Upper lobe of right lung (tissue), 1 donor: Measurements from ENCODE around the gene ZNF143. TPM values are rescaled to one million over a fixed set of nuclear protein-coding genes. Genes with fewer than 3 reads are reported as not detected.

Experiments
- ATAC-seq: fragments of 200-7000 bp; cut with Tn5 transposase; one replicate; pipeline ENCODE4 v1.9.1; 2020; ENCODE audit warnings: mild to moderate bottlenecking, moderate library complexity
- DNase-seq: peaks from one replicate; pipeline ENCODE4 v3.0.0-alpha.2; 2020
- H3K27ac ChIP-seq: fragments of 200-600 bp; one replicate; pipeline ENCODE4 v1.8.0; 2022
- H3K27me3 ChIP-seq: fragments of 200-600 bp; one replicate; pipeline ENCODE4 v1.8.0; 2022; ENCODE audit warnings: mild to moderate bottlenecking
- H3K36me3 ChIP-seq: fragments of 200-600 bp; one replicate; pipeline ENCODE4 v1.8.0; 2022
- H3K4me1 ChIP-seq: fragments of 200-600 bp; one replicate; pipeline ENCODE4 v1.8.0; 2022
- H3K4me3 ChIP-seq: fragments of 200-600 bp; one replicate; pipeline ENCODE4 v1.8.0; 2022; ENCODE audit warnings: mild to moderate bottlenecking
- H3K9me3 ChIP-seq: fragments of 200-600 bp; one replicate; pipeline ENCODE4 v1.8.0; 2022
- intact Hi-C: fragments of 100-400 bp; cut with DNase I; formaldehyde crosslinking; loops from one replicate; pipeline ENCODE4 v1.11.0; 2022
- total RNA-seq: library from RNA; stranded (reverse); fragmentation: NEBNext Ultra II Directional; extraction: Animal tissue kit (Norgen Biotek cat#: 25700); gene quantifications from one replicate; pipeline ENCODE4 v1.2.1, GENCODE V29; 2021
- TF ChIP-seq, protein P1 (sequence below): fragments of 200-600 bp; IDR thresholded peaks from one replicate; pipeline ENCODE4 v1.8.0; 2022; ENCODE audit warnings: antibody characterized with exemption
- donor health status: DM: no; HTN: yes; CAD: no; lungs with severe emphysema.

The ZNF143 gene
- total RNA-seq, 1 donor from 2014 or later = 29.6 TPM

GRCh38 chr11:9455722-9456121, 5.1 kb upstream of the ZNF143 start:
- H3K4me1 ChIP-seq = peaks cover 3% of the 10 kb centered on the region
- H3K4me3 ChIP-seq = no peak overlapping the region
- H3K9me3 ChIP-seq = peaks cover 5% of the 10 kb centered on the region
- H3K27ac ChIP-seq = no peak overlapping the region
- TF ChIP-seq, protein P1, sequence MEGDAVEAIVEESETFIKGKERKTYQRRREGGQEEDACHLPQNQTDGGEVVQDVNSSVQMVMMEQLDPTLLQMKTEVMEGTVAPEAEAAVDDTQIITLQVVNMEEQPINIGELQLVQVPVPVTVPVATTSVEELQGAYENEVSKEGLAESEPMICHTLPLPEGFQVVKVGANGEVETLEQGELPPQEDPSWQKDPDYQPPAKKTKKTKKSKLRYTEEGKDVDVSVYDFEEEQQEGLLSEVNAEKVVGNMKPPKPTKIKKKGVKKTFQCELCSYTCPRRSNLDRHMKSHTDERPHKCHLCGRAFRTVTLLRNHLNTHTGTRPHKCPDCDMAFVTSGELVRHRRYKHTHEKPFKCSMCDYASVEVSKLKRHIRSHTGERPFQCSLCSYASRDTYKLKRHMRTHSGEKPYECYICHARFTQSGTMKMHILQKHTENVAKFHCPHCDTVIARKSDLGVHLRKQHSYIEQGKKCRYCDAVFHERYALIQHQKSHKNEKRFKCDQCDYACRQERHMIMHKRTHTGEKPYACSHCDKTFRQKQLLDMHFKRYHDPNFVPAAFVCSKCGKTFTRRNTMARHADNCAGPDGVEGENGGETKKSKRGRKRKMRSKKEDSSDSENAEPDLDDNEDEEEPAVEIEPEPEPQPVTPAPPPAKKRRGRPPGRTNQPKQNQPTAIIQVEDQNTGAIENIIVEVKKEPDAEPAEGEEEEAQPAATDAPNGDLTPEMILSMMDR = no peak
- intact Hi-C loops = no loop called here
- no peaks in the 10 kb centered on the region for H3K36me3 ChIP-seq
- no peak for DNase-seq
- ATAC-seq = no peak
- no peaks in the 10 kb centered on the region for H3K27me3 ChIP-seq

DNA sequence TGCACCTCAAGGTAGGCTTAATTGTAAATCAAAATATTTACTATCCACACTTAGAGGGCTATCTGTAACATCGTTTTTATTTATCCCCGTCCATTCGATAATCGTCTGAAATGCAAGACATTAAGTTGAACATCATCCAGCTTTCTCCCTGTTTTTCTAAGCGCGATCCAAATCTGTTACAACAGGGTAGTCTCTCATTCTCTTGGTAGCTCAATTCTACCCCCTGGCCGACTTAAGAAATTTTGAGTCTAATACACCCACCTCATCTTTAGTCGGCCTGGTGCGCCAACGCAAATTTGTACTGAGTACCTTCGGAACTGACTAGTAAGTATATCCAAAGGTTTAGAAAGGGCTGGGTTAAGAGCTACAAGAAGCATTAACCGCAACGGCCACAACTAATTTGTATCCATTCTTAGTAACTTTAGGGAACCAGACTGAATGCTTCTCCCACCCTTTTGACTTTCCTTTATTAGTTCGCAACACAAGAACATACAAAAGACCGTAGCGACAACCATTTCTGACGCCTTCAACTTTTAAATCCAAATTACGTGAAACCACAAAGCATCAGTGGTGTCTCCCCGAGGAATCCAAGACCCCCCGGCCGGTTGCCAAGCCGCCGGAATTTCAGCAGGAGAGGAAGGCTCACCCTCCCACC, 1.0 kb upstream of the ZNF143 start:
- H3K27me3 ChIP-seq = no peaks in the 10 kb centered on the region
- H3K9me3 ChIP-seq = no peaks in the 10 kb centered on the region
- ATAC-seq (no peak), DNase-seq (peak; percentile 58)
- peak overlapping the region; percentile 99 for H3K27ac ChIP-seq
- TF ChIP-seq, protein P1 = no peak
- no peaks in the 10 kb centered on the region for H3K36me3 ChIP-seq
- peak overlapping the region; percentile 98 for H3K4me3 ChIP-seq
- intact Hi-C loops = no loop called here
- H3K4me1 ChIP-seq = peaks cover 14% of the 10 kb centered on the region

- DNase-seq = peak; percentile 92
- no peaks in the 10 kb centered on the region for H3K36me3 ChIP-seq
- intact Hi-C loops = no loop called here
- H3K4me3 ChIP-seq = peak overlapping the region; percentile 74
- peak; percentile 79 for ATAC-seq
- no peaks in the 10 kb centered on the region for H3K27me3 ChIP-seq
- TF ChIP-seq, protein P1 = no peak
- no peaks in the 10 kb centered on the region for H3K9me3 ChIP-seq
- peak overlapping the region; percentile 98 for H3K27ac ChIP-seq
- H3K4me1 ChIP-seq = peaks cover 14% of the 10 kb centered on the region
Observed at GRCh38 chr11:9461063-9461759, 399 bp downstream of the ZNF143 start.

DNA sequence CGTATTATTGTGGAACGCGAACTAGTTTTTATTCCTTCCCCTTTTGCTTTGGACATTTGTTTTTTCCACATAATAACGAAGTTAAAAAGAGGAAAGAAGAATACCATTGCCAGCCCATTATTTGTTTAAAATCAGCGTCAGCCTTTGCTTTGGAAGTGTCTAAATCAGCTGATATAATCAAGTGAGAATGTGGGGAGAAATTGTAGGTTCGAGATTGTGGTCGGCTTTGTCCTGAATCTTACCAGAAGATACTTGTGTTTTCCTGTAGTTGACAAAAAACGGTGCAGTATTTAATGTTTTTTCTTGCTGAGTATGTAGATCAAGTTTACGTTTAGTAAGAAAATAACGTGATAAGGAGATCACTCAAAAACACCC, 935 bp downstream of the ZNF143 start:
- H3K9me3 ChIP-seq = no peaks in the 10 kb centered on the region
- no peaks in the 10 kb centered on the region for H3K27me3 ChIP-seq
- no peaks in the 10 kb centered on the region for H3K36me3 ChIP-seq
- H3K4me1 ChIP-seq = peaks cover 14% of the 10 kb centered on the region
- H3K4me3 ChIP-seq = peak overlapping the region; percentile 74
- DNase-seq (no peak), ATAC-seq (no peak)
- TF ChIP-seq, protein P1 = no peak
- peak overlapping the region; percentile 98 for H3K27ac ChIP-seq
- intact Hi-C loops = no loop called here

DNA sequence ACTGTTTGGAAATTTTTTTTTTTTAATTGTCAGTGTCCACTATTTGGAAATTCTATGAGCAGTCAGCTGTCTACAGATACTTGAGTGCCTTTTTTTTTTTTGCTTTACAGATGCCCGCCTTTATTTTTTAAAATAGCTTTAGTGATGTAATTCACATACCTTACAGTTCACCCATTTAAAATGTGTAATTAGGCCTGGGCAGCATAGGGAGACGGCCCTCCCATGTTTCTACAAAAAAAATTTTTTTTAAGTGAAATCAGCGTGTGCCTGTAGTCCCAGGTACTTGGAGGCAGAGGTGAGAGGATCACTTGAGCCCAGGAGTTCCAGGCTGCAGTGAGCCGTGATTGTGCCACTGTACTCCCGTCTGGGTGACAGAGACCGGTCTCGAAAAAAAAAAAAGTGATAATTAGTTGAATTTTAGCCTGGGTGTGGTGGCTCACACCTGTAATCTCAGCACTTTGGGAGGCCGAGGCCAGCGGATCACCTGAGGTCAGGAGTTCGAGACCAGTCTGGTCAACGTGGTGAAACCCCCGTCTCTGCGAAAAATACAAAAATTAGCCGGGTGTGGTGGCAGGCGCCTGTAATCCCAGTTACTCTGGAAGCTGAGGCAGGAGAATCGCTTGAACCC, 1.5 kb downstream of the ZNF143 start:
- H3K36me3 ChIP-seq = no peaks in the 10 kb centered on the region
- H3K27me3 ChIP-seq = no peaks in the 10 kb centered on the region
- TF ChIP-seq, protein P1 = no peak
- no peaks in the 10 kb centered on the region for H3K9me3 ChIP-seq
- intact Hi-C loops = no loop called here
- peak overlapping the region; percentile 98 for H3K27ac ChIP-seq
- H3K4me1 ChIP-seq = peaks cover 14% of the 10 kb centered on the region
- DNase-seq (peak; percentile 33), ATAC-seq (no peak)
- H3K4me3 ChIP-seq = peak overlapping the region; percentile 74
